Endothelial cell (in vitro differentiated cells): ENCODE data around the gene NDN. TPM values are rescaled to one million over a fixed set of nuclear protein-coding genes. Genes with fewer than 3 reads are reported as not detected.
A peak's percentile ranks its signal among the peaks of the same experiment; 100 is the strongest.
"Not testable (repeated sequence)": the region's sequence is repeated elsewhere in the genome, so short reads cannot be mapped to it uniquely, and the experiment has no call there.

Experiments
- DNase-seq: peaks from one replicate; pipeline ENCODE4 v3.0.0; 2021; ENCODE audit warnings: low spot score
- H3K27ac Mint-ChIP-seq: one replicate; pipeline ENCODE4 v1.8.0; 2021; ENCODE audit warnings: mixed read lengths, inconsistent platforms; ENCODE audit not compliant: unreplicated experiment
- H3K27me3 Mint-ChIP-seq: one replicate; pipeline ENCODE4 v1.8.0; 2021; ENCODE audit warnings: mild to moderate bottlenecking, moderate library complexity, mixed read lengths, inconsistent platforms; ENCODE audit not compliant: unreplicated experiment
- H3K36me3 Mint-ChIP-seq: one replicate; pipeline ENCODE4 v1.8.0; 2021; ENCODE audit warnings: mild to moderate bottlenecking, low read depth, mixed read lengths, inconsistent platforms; ENCODE audit not compliant: unreplicated experiment
- H3K4me1 Mint-ChIP-seq: one replicate; pipeline ENCODE4 v1.8.0; 2021; ENCODE audit warnings: mild to moderate bottlenecking, mixed read lengths, inconsistent platforms; ENCODE audit not compliant: unreplicated experiment
- H3K4me3 Mint-ChIP-seq: one replicate; pipeline ENCODE4 v1.8.0; 2021; ENCODE audit warnings: mild to moderate bottlenecking, mixed read lengths, inconsistent platforms; ENCODE audit not compliant: unreplicated experiment
- H3K9me3 Mint-ChIP-seq: one replicate; pipeline ENCODE4 v1.8.0; 2021; ENCODE audit warnings: mixed read lengths, inconsistent platforms; ENCODE audit not compliant: unreplicated experiment
- CTCF ChIP-seq: fragments of 200-600 bp; sonication (generic); IDR thresholded peaks from one replicate; pipeline ENCODE4 v1.5.0; 2021; ENCODE audit warnings: antibody characterized with exemption; ENCODE audit not compliant: unreplicated experiment
- long read RNA-seq: library from polyadenylated mRNA; unstranded; transcript quantifications from one replicate; pipeline ENCODE4 v2.0.0, GENCODE V29; 2020; ENCODE audit not compliant: unreplicated experiment
- total RNA-seq: library from RNA; stranded (reverse); fragmentation: NEBNext Ultra II Directional; extraction: Animal tissue kit (Norgen Biotek cat#: 25700); gene quantifications from one replicate; pipeline ENCODE4 v1.2.1, GENCODE V29; 2021; ENCODE audit not compliant: unreplicated experiment

NDN gene
- 54.7 TPM for total RNA-seq
- long read RNA-seq, transcript NDN-202 (1 exons, 1,627 nt): major isoform, 93 of 93 reads
- long read RNA-seq, partial matches to known transcripts: 0 of 93 reads
- long read RNA-seq, other reads (novel, unspliced or antisense): 0 of 93 reads

- Mint-ChIP-seq H3K36me3 (peaks cover 9% of the 10 kb centered on the region), H3K4me3 (peak within 1 kb of the TSS; percentile 89), H3K27me3 (peaks cover 1% of the 10 kb centered on the region), H3K4me1 (no peaks in the 10 kb centered on the region), H3K9me3 (peaks cover 9% of the 10 kb centered on the region), H3K27ac (no peak within 1 kb of the TSS)
- peak; percentile 68 for DNase-seq
- TF ChIP-seq CTCF: no peak
These were observed at the start of gene NDN for GRCh38 chr15:23687143-23687470. NDN (minus strand) TSS chr15:23687305; CDS start chr15:23687217, 88 bp downstream.

- H3K4me3 Mint-ChIP-seq: no peak overlapping the region
- no peaks in the 10 kb centered on the region for H3K9me3 Mint-ChIP-seq
These were observed 49.0 kb upstream of the NDN start for GRCh38 chr15:23736033-23736673.

GRCh38 chr15:23734862-23735261 lies 47.8 kb upstream of the NDN start:
- DNase-seq: no peak
- peaks cover 3% of the 10 kb centered on the region for H3K9me3 Mint-ChIP-seq
- H3K27me3 Mint-ChIP-seq: no peaks in the 10 kb centered on the region
- H3K27ac Mint-ChIP-seq: no peak overlapping the region
- H3K36me3 Mint-ChIP-seq: no peaks in the 10 kb centered on the region
- no peak for TF ChIP-seq CTCF
- H3K4me3 Mint-ChIP-seq: no peak overlapping the region
- H3K4me1 Mint-ChIP-seq: no peaks in the 10 kb centered on the region

More at GRCh38 chr15:23736033-23736673, 49.0 kb upstream of the NDN start:
- Mint-ChIP-seq H3K4me1 (no peaks in the 10 kb centered on the region), H3K27me3 (no peaks in the 10 kb centered on the region), H3K36me3 (no peaks in the 10 kb centered on the region), H3K27ac (no peak overlapping the region)
- no peak for TF ChIP-seq CTCF
- DNase-seq: no peak

GRCh38 chr15:23713874-23714656 lies 27.0 kb upstream of the NDN start:
- H3K4me3 Mint-ChIP-seq, H3K27me3 Mint-ChIP-seq, H3K9me3 Mint-ChIP-seq, H3K4me1 Mint-ChIP-seq, DNase-seq, H3K27ac Mint-ChIP-seq, H3K36me3 Mint-ChIP-seq: not testable (repeated sequence)

- H3K36me3 Mint-ChIP-seq: no peaks in the 10 kb centered on the region
- no peak overlapping the region for H3K27ac Mint-ChIP-seq
- H3K9me3 Mint-ChIP-seq: peaks cover 5% of the 10 kb centered on the region
- H3K27me3 Mint-ChIP-seq: no peaks in the 10 kb centered on the region
- H3K4me3 Mint-ChIP-seq: no peak overlapping the region
- no peak for TF ChIP-seq CTCF
- no peaks in the 10 kb centered on the region for H3K4me1 Mint-ChIP-seq
- no peak for DNase-seq
These were observed 21.2 kb upstream of the NDN start for GRCh38 chr15:23708332-23708731.
